G401 (cell line): Measurements from ENCODE around the gene TFG. TPM values are rescaled to one million over a fixed set of nuclear protein-coding genes. Genes with fewer than 3 reads are reported as not detected.
"Not testable (repeated sequence)": the region's sequence is repeated elsewhere in the genome, so short reads cannot be mapped to it uniquely, and the experiment has no call there.

Experiments
- DNase-seq: peaks from one replicate; pipeline ENCODE4 v3.0.0-alpha.2; 2015; ENCODE audit warnings: low spot score
- in situ Hi-C: cut with HindIII; loops from 2 replicates; pipeline ENCODE4 v1.10.0; 2016; ENCODE audit warnings: low sequenced_read_pairs, mixed read lengths
- total RNA-seq: library from RNA; depleted of rRNA; stranded (reverse); fragments of >200 nt; shearing (Covaris generic); gene quantifications from 2 replicates; pipeline ENCODE4 v1.2.3, GENCODE V29; 2014; rRNA removed

TFG gene
- total RNA-seq = 52.1 and 71.2 TPM in 2 replicates

DNA sequence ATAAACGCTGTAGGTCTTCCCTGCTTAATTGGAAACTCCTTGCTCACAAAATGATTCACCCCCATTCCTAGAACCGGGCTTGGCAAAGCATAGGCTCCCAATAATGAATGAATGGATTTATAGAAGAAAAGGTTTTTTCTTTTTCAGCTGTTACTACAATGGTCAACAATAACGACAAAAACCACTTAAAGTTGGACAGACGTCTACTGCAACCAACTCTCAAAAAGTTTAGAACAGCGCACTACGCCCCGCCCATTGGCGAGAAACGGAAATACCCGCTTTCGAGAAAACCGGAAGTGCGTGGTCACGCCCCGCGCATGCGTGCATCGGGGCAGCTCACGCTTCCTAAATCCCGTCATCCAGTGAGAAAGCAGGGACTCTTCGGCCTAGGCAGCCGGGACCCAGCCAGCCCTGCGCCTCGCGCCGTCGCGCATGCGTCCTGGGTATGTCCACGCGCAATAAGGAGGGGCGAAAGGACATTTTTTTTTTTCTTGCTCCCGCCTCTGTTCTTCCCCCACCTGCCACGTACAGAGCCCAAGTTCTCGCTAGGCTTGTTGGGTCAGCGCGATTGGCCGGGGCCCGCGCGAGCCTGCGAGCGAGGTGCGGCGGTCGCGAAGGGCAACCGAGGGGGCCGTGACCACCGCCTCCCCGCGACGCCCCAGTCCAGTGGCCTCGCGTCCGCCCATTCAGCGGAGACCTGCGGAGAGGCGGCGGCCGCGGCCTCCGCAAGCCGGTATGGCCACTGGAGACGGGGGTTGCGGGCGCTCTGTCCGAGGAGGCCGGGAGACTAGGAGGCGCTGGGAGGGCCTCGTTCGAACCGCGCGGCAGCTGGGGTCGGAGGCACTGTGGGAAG, at the start of gene TFG:
TFG (plus strand) TSS at position 506 of the 853 bp plus-strand sequence. CDS start 4,192 bp downstream, outside the sequence.
- peak; percentile 96 for DNase-seq
- in situ Hi-C loops = no loop called here

DNA sequence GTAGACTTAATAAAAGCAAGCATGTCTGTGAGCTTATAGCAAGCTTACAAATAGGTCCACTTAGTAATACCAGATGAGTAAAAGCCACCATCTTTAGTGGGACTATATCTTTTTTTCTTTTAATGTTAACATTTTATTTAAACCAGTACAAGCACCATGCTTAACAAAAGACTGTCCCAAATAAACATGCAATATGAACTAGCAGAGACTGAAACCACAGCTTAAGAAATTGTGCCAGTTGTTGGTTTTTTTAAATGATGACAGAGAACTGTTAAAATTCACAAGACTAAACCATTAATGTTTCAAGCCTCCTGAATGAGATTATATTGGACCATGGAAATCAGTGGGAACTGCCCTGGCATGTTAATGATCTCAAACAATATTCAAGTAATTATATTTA, 48.0 kb upstream of the TFG start:
- in situ Hi-C loops, DNase-seq: not testable (repeated sequence)

DNA sequence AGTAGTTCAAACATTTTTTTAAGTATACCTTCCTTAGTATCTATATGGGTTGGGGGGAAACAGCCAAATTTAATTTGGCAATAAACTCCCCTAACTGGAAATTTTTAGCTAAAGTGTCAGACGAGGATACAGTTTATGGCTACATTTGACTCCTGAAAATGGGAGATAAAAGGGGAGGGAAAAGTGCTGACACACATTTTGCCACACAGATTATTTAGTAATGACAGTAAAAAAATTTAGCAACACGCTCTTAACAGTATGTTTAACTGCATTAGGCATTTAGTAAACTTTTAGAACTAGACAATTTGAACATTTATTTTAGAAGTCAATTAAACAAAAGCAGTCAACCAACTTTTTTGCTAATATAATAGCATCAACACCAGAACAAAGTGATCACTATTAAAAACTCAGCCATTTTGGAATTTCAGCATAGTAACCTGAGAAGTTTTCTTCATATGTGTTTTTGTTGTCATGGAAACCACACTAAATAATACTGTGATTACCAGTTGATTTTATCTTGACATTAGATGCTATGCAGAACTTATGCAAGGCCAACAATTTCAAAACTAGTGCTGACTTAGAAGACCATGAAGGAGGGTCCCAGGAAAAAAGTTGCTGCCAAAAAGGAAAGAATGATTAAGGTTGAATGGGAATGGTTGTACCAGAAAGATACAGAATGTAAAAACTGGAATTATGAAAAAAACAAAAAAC, 47.0 kb upstream of the TFG start:
- no peak for DNase-seq

DNA sequence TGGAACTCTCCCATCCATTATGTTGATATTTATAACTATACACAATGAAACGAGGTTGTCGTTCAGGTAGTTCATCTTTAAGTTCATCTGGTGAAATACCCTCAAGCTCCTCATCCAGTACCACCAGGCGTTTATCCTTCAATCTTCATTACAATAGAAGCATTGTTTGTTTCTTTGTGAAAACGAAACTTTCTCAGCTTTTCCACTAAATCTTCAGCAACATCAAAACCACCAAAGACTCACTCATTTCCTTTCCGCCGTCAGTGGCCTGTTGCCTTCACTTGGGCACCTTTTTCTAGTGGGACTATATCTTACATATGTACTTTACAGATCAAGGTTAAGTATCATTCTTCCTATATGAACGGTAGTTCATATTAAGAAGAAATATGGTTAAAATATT, 44.1 kb upstream of the TFG start:
- in situ Hi-C loops = no loop called here
- no peak for DNase-seq

More for the DNA sequence above, 47.0 kb upstream of the TFG start:
- in situ Hi-C loops = no loop called here

DNA sequence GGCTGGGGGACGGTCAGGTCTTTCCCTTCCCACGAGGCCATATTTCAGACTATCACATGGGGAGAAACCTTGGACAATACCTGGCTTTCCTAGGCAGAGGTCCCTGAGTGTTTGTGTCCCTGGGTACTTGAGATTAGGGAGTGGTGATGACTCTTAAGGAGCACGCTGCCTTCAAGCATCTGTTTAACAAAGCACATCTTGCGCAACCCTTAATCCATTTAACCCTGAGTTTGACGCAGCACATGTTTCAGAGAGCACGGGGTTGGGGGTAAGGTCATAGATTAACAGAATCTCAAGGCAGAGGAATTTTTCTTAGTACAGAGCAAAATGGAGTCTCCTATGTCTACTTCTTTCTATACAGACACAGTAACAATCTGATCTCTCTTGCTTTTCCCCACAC, 42.6 kb upstream of the TFG start:
- DNase-seq, in situ Hi-C loops: not testable (repeated sequence)

DNA sequence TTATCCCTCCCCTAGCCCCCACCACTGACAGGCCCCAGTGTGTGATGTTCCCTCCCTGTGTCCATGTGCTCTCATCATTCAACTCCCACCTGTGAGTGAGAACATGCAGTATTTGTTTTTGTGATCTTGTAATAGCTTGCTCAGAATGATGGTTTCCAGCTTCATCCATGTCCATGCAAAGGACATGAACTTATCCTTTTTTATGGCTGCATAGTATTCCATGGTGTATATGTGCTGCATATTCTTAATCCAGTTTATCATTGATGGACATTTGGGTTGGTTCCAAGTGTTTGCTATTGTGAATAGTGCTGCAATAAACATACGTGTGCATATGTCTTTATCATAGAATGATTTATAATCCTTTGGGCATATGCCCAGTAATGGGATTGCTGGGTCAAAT, 42.0 kb upstream of the TFG start:
- in situ Hi-C loops = not testable (repeated sequence)

DNA sequence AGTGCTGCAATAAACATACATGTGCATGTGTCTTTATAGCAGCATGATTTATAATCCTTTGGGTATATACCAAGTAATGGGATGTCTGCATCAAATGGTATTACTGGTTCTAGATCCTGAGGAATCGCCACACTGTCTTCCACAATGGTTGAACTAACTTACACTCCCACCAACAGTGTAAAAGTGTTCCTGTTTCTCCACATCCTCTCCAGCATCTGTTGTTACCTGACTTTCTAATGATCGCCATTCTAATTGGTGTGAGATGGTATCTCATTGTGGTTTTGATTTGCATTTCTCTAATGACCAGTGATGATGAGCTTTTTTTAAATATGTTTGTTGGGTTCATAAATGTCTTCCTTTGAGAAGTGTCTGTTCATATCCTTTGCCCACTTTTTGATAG, 38.3 kb upstream of the TFG start:
- in situ Hi-C loops, DNase-seq: not testable (repeated sequence)

More for the DNA sequence above, 42.0 kb upstream of the TFG start:
- not testable (repeated sequence) for DNase-seq

DNA sequence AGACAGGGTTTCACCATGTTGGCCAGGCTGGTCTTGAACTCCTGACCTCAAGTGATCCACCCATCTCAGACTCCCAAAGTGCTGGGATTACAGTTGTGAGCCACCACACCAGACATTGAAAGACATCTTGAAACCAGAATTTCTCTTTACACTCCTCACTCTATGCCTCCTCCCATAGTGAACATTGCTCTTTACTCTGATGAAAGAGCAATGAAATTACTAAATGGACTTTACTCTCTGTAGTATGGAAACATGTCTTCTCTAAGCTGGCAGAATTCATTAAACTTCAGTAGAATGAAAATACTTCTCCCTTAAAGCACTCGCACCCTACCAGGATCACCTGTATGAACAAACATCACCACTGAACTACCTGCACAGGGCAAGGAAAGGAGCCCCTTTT, 27.8 kb upstream of the TFG start:
- DNase-seq = no peak
- in situ Hi-C loops = no loop called here

DNA sequence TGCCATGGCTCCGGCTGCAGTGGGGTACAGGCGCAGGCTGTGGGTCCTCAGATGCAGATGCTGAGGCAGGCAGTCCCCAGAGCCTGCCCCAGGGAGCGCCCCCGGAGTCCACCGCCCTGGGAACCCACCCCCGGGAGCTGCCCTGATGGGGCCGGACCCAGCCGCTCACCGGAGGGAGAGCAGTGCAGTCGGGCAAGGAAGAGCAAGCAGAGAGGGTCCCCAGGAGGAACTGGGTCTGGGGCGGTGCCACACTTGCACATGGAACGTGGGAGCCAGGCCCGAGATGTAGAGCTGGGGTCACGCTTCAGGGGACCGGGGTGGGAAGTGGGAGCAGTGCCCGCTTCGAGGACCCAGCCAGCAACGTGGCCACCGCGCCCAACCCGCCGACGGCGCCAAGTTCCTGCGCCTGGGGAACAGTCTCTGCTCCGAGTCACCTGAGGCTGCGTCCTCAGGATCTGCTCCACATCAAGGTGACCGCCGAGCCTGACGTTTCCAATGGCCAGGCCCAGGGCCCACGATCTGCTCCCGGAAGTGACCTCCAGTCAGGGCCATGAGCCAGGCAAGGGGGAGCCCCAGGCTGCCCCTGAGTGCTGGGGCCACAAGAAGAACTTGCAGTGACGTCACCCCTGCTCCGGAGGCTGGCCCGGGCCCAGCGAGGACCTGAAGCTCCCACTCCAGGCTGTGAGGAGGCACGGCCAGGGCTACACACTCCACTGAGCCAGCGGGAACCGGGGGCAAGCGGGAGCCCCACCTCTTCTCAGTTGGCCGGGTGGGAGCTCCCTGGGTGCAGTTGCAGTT, 27.0 kb upstream of the TFG start:
- in situ Hi-C loops = no loop called here
- DNase-seq = no peak

DNA sequence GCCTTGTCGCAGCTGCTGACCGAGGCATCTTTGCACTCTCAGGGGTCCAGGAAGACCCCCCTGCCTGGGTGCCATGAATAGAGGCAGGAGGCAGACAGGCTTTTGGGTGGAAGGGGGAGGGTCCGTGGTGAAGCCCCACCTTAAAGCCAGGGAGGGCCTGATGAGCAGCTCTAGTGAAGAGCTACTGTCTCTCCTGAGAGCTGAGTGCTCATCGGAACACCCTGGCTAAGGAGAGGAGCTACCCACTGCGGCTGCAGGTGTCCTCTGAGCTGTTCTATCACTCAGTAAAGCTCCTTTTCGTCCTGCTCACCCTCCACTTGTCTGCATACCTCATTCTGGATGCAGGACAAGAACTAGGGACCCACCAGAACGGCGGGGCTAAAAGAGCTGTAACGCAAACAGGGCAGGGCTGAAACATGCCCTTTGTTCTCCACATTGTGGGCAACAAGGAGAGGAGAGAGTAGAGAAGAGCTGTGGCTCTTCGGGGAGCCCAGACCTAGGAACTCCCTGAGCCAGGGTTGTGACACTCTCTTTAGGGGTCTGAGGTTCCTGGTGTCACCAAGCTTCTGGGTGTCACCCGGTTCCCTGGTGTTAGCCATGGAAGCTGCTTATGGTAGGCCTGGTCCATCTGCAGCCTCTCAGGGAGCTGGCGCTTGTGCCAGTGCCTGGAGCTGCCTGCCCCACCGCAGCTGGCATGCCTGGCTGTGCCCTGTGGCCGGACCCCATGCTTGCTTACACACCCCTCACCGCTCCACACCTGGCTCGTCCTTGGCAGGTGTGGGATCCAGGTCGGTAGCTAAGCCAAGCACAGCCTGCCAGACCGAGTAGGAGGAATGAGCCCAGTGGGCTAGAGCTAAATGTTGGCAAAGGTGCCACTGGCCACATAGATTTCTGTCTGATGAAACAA, 26.2 kb upstream of the TFG start:
- DNase-seq = no peak
- in situ Hi-C loops = no loop called here

DNA sequence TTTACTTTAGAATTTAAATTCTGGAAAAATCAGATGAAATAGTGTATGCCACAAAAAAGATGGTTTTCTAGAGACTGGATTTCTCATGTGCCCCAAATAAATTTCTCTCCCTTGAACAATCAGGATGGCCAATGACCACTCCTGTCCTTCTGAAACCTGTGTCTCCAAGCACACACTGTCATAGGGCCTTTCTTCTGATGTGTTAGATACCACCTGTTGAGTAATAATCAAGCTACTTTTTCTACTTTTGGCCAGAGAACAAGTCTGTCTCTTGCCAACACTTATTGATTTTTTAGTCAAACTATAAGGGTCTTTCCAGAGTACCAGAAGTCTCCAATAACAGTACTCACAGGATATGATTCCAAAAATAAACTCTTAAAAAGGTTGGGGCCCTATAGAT, 16.1 kb upstream of the TFG start:
- in situ Hi-C loops = no loop called here
- no peak for DNase-seq

DNA sequence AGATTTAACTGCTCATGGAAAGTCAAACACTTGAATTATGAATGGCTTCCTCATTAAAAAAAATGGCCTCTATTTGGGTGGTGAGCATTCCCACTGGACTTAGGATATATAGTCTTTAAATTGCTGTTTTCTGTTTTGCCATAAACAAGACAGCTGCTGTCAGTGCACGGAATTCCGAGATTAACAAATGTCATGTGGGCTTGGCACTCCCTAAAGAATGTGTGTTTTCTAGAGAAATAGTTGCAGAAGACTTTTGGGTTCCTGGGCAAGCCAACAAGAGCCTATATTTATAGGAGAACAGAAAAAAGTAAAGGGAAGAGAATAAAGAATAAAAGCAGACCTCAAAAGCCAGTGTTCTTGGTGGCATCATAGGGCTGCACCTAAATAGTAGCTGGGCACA, 13.6 kb upstream of the TFG start:
- in situ Hi-C loops = no loop called here
- DNase-seq = no peak

DNA sequence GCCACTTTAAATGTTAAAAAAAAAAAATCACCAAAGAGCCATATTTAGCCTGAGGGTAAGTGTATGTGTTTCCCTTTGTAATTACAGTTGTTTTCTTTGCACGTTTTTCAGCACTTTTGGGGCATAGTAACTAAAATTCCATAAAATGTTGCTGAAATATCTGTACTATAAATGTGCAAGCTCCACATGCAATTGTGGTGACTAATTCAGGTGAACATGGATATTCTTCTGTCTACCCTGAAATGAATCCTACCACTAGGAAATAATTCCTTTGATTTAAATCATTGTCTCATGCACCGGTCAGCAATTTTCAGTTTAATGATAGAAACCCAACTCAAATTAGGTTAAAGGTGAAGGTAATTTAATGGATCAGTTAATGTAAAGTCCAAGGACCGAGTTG, 13.1 kb upstream of the TFG start:
- DNase-seq = no peak
- in situ Hi-C loops = no loop called here

DNA sequence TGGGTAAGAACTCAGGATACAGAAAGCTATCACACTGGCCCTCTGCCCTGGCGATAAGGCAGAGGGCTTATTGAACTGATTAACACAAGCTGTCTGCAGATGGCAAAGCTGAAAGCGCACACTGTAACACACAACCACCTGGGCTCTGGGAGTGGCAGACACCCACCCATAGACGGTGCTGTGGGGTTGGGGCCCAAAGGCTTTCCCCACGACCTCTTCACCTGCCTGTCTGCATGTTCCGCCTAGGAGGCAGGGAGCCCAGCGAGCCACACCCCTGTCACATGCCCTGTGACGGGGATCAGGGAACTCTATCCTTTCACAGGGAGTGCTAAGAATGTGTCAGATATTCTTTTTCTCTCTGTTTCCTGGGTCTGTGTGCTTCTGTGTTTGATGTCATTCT, 12.1 kb upstream of the TFG start:
- in situ Hi-C loops = no loop called here
- DNase-seq = no peak

DNA sequence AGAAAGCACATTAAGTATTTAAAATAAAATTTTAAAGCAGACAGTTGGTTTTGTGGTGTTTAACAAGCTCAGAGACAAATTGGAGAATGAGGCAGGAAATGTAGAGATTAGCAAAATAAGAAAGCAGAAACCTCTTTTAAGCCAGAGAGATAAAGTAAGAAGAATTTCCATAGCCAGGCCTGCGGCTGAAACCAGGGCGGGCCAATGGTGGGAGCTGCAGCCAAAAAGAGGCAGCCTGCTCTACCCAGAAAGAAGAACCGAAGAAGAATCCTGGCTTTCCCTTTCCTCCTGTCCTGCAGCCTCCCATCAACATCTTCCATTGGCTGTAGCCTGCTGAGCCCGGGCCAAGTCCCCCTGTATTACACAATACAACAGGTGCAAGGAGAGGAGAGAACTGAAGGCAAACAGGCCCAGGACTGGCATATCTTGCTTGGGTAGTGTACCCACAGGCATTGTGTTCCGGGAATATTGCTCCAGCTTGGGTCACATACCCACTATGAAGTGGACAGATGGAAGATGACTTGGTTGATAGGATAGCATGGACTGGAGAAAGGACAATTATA, 11.5 kb upstream of the TFG start:
- in situ Hi-C loops = no loop called here
- DNase-seq = no peak

DNA sequence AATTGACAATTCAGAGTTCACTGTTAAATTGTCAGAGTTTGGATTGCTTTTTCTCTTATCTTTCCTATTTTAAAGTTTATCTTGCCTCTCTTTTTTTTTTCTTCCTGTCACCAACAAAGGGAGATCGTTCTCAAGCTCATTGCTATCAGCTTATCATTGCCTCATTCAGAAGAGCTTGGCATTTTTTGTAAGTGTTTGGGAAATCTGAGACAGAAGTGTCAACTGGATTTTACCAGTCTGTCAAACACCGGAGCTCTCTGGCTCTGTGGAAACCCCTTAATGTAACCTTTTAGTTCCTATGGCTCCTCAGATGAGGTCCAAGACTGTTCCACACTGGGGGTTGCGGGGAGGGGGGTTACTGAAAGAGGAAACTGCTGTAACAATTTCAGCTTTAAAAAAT, 10.6 kb upstream of the TFG start:
- no peak for DNase-seq
- in situ Hi-C loops = no loop called here

DNA sequence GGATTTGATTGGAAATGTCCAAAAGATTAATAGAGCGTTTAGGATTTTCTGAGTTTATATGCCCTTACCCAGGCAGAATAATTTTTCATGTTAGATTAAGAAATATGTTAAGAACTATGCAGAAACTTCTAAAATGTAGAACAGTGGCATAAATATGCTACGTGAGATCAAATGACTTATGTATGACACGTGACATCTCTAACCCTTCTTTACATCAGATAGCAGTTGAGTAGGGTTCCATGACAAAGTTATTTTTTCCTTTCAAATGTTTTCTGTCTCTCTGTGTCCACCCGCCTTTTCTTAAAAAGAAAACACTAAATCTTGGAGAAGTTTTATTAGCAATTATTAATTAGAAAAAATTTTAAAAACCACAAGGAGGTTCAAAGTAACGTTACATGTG, 8.6 kb upstream of the TFG start:
- in situ Hi-C loops = no loop called here

More for the DNA sequence above, 8.6 kb upstream of the TFG start:
- DNase-seq = no peak
